SK-N-SH treated with all-trans-retinoic acid at 6 μM for 48 hours (cell line): Measurements from ENCODE around the gene WDR20.

Source experiments
- CSRNP3 ChIP-seq: fragments of 250-450 bp; sonication (Bioruptor Pico); IDR thresholded peaks from 2 replicates; pipeline ENCODE4 v1.5.1; 2021; ENCODE audit warnings: mild to moderate bottlenecking, moderate library complexity
- RARB ChIP-seq: fragments of 250-450 bp; sonication (Bioruptor Pico); IDR thresholded peaks from 2 replicates; pipeline ENCODE4 v1.8.0; 2021; ENCODE audit warnings: mild to moderate bottlenecking, moderate library complexity
- ZFP3 ChIP-seq: fragments of 250-450 bp; sonication (Bioruptor Pico); IDR thresholded peaks from 2 replicates; pipeline ENCODE4 v1.5.0; 2020; ENCODE audit warnings: mild to moderate bottlenecking, moderate library complexity

- TF ChIP-seq ZFP3 (CRISPR knock-in tag) (no peak), RARB (CRISPR knock-in tag) (no peak), CSRNP3 (CRISPR knock-in tag) (no peak)
These were observed 69.0 kb downstream of the WDR20 start for GRCh38 chr14:102208741-102209140.
